Smooth muscle cell (in vitro differentiated cells): ENCODE data around the gene CRABP1. TPM values are rescaled to one million over a fixed set of nuclear protein-coding genes. Genes with fewer than 3 reads are reported as not detected.

Experiments used
- DNase-seq: peaks from one replicate; lab custom pipeline; 2025; ENCODE audit not compliant: unreplicated experiment; lab: John Stamatoyannopoulos, UW
- H2AFZ ChIP-seq: fragments of 200-600 bp; sonication (generic); 2 replicates; pipeline ENCODE4 v1.6.0; 2016; ENCODE audit warnings: antibody characterized with exemption, low read depth, mild to moderate bottlenecking
- H3F3A ChIP-seq: fragments of 200-600 bp; sonication (generic); 2 replicates; pipeline ENCODE4 v1.6.0; 2017; ENCODE audit warnings: antibody characterized with exemption, low read depth
- H3K27ac ChIP-seq: fragments of 200-600 bp; sonication (generic); 2 replicates; pipeline ENCODE4 v1.5.1; 2016; ENCODE audit warnings: low read depth, mild to moderate bottlenecking
- H3K27me3 ChIP-seq: fragments of 200-600 bp; sonication (generic); 2 replicates; pipeline ENCODE4 v1.6.1; 2016; ENCODE audit warnings: low read depth, mild to moderate bottlenecking
- H3K36me3 ChIP-seq: fragments of 200-600 bp; sonication (generic); 2 replicates; pipeline ENCODE4 v1.5.1; 2016; ENCODE audit warnings: low read depth
- H3K4me1 ChIP-seq: fragments of 200-600 bp; sonication (generic); 2 replicates; pipeline ENCODE4 v1.5.1; 2016; ENCODE audit warnings: low read depth
- H3K4me2 ChIP-seq: fragments of 200-600 bp; sonication (generic); 2 replicates; pipeline ENCODE4 v1.6.0; 2016; ENCODE audit warnings: mild to moderate bottlenecking
- H3K4me3 ChIP-seq: fragments of 200-600 bp; sonication (generic); 2 replicates; pipeline ENCODE4 v1.5.1; 2016; ENCODE audit warnings: mild to moderate bottlenecking
- H3K79me2 ChIP-seq: fragments of 200-600 bp; sonication (generic); 2 replicates; pipeline ENCODE4 v1.6.0; 2016; ENCODE audit warnings: low read depth, mild to moderate bottlenecking
- H3K9ac ChIP-seq: fragments of 200-600 bp; sonication (generic); 2 replicates; pipeline ENCODE4 v1.6.0; 2016; ENCODE audit warnings: low read depth
- H3K9me3 ChIP-seq: fragments of 200-600 bp; sonication (generic); replicated peaks from 2 replicates; pipeline ENCODE4 v1.5.1; 2016; ENCODE audit warnings: low read depth
- H4K20me1 ChIP-seq: fragments of 200-600 bp; sonication (generic); 2 replicates; pipeline ENCODE4 v1.6.0; 2016; ENCODE audit warnings: low read depth
- WGBS: methylation state at CpG from one replicate; pipeline ENCODE4 v1.1.7; 2016; ENCODE audit warnings: low lambda C conversion rate; 5-methylcytosine and 5-hydroxymethylcytosine counted together
- polyA plus RNA-seq: library from polyadenylated mRNA; unstranded; fragments of >200 nt; fragmentation: Nextera tagmentation; extraction: Ambion mirVana; gene quantifications from 2 replicates; pipeline ENCODE4 v1.2.1, GENCODE V29; 2016
- total RNA-seq: library from RNA; depleted of rRNA; stranded (reverse); fragments of >200 nt; gene quantifications from 2 replicates; pipeline ENCODE4 v1.2.3, GENCODE V29; 2014
- TF ChIP-seq, protein P1 (sequence below): fragments of 200-600 bp; sonication (generic); IDR thresholded peaks from 2 replicates; pipeline ENCODE4 v1.5.1; 2017; ENCODE audit warnings: borderline replicate concordance, mild to moderate bottlenecking, antibody characterized with exemption; ENCODE audit not compliant: insufficient read depth, poor library complexity, severe bottlenecking

Gene CRABP1
- total and polyA plus RNA-seq, 2 experiments from 2014 or later: 8.8 to 12.9 TPM

DNA sequence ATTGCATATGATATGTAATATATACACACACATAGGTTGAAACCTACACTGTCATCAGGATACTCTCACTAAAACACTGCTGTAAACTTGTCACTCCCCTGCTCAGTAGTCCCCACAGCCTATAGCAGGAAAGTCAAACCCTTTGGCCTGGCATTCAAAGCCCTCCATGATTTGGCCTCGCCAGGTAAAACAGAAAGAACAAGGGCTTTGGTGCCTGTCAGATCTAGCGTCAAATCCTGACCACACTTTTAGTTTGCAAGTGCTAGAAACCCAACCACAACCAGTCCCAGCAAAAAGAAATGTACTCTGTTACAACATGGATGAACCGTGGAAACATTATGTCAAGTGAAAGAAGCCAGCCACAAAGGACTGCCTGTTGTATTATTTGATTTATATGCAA lies 11.4 kb downstream of the CRABP1 start:
- no peak overlapping the region for H3K27ac ChIP-seq
- H3F3A ChIP-seq: no peaks in the 10 kb centered on the region
- no peak overlapping the region for H3K9ac ChIP-seq
- H3K9me3 ChIP-seq: no peaks in the 10 kb centered on the region
- no peaks in the 10 kb centered on the region for H3K36me3 ChIP-seq
- DNase-seq: no peak
- no peaks in the 10 kb centered on the region for H4K20me1 ChIP-seq
- no peak overlapping the region for H2AFZ ChIP-seq
- no peaks in the 10 kb centered on the region for H3K79me2 ChIP-seq
- TF ChIP-seq, protein P1, sequence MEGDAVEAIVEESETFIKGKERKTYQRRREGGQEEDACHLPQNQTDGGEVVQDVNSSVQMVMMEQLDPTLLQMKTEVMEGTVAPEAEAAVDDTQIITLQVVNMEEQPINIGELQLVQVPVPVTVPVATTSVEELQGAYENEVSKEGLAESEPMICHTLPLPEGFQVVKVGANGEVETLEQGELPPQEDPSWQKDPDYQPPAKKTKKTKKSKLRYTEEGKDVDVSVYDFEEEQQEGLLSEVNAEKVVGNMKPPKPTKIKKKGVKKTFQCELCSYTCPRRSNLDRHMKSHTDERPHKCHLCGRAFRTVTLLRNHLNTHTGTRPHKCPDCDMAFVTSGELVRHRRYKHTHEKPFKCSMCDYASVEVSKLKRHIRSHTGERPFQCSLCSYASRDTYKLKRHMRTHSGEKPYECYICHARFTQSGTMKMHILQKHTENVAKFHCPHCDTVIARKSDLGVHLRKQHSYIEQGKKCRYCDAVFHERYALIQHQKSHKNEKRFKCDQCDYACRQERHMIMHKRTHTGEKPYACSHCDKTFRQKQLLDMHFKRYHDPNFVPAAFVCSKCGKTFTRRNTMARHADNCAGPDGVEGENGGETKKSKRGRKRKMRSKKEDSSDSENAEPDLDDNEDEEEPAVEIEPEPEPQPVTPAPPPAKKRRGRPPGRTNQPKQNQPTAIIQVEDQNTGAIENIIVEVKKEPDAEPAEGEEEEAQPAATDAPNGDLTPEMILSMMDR: no peak
- no peaks in the 10 kb centered on the region for H3K27me3 ChIP-seq
- WGBS: 90% methylated on average over 3 of the region's 3 CpGs
- no peak overlapping the region for H3K4me2 ChIP-seq
- H3K4me1 ChIP-seq: peaks cover 5% of the 10 kb centered on the region
- no peak overlapping the region for H3K4me3 ChIP-seq

DNA sequence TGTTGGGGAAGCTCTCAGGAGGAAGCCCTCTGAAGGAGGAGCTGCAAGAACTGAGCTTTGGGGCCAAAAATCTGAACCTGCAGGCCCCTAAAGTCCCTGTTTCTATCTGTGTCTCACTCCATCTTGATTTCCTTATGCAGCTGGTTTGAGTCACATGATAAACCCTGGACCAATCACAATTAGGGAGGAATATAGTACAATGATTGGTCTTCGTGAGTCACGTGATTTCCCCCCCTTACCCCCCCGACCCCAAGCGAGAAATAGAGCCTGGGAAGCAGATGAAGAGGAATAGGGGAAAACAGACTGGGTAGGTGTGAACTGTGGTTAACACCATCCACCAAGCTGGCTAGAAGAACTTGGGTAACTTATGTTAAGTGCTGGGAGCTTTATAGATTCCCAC lies 12.9 kb downstream of the CRABP1 start:
- TF ChIP-seq, protein P1: no peak
- WGBS: 87% methylated on average over 4 of the region's 4 CpGs

GRCh38 chr15:78355177-78355576 lies 15.0 kb downstream of the CRABP1 start:
- WGBS: 91% methylated on average over 8 of the region's 8 CpGs
- Histone ChIP-seq H2AFZ (no peak overlapping the region), H3K9me3 (no peaks in the 10 kb centered on the region), H3K27ac (no peak overlapping the region), H3K4me1 (peaks cover 16% of the 10 kb centered on the region), H4K20me1 (no peaks in the 10 kb centered on the region), H3K4me3 (no peak overlapping the region), H3F3A (no peaks in the 10 kb centered on the region), H3K79me2 (no peaks in the 10 kb centered on the region), H3K27me3 (no peaks in the 10 kb centered on the region), H3K4me2 (no peak overlapping the region), H3K9ac (no peak overlapping the region), H3K36me3 (no peaks in the 10 kb centered on the region)
- no peak for DNase-seq
- TF ChIP-seq, protein P1: no peak

More for the DNA sequence above, 12.9 kb downstream of the CRABP1 start:
- no peak for DNase-seq
- H3K9ac ChIP-seq: no peak overlapping the region
- H3K79me2 ChIP-seq: no peaks in the 10 kb centered on the region
- H3K9me3 ChIP-seq: no peaks in the 10 kb centered on the region
- H3K4me3 ChIP-seq: no peak overlapping the region
- H3K27me3 ChIP-seq: no peaks in the 10 kb centered on the region
- H3F3A ChIP-seq: no peaks in the 10 kb centered on the region
- H4K20me1 ChIP-seq: no peaks in the 10 kb centered on the region
- peaks cover 9% of the 10 kb centered on the region for H3K4me1 ChIP-seq
- no peak overlapping the region for H3K4me2 ChIP-seq
- H3K27ac ChIP-seq: no peak overlapping the region
- H3K36me3 ChIP-seq: no peaks in the 10 kb centered on the region
- no peak overlapping the region for H2AFZ ChIP-seq

- Histone ChIP-seq H3K4me2 (no peak overlapping the region), H3K27ac (no peak overlapping the region), H4K20me1 (no peaks in the 10 kb centered on the region)
Measured at GRCh38 chr15:78358102-78358870, 18.1 kb downstream of the CRABP1 start.

More at GRCh38 chr15:78358102-78358870, 18.1 kb downstream of the CRABP1 start:
- H3K79me2 ChIP-seq: no peaks in the 10 kb centered on the region
- peaks cover 16% of the 10 kb centered on the region for H3K4me1 ChIP-seq
- TF ChIP-seq, protein P1: no peak
- no peaks in the 10 kb centered on the region for H3K9me3 ChIP-seq
- H3K4me3 ChIP-seq: no peak overlapping the region
- no peaks in the 10 kb centered on the region for H3K27me3 ChIP-seq
- H2AFZ ChIP-seq: no peak overlapping the region
- 60% methylated on average over 6 of the region's 6 CpGs for WGBS
- no peak overlapping the region for H3K9ac ChIP-seq
- no peaks in the 10 kb centered on the region for H3F3A ChIP-seq
- no peak for DNase-seq
- no peaks in the 10 kb centered on the region for H3K36me3 ChIP-seq
